SK-N-MC (cell line): ENCODE data around the gene TMBIM4.

Source experiments
- DNase-seq: peaks from one replicate; pipeline ENCODE4 v3.0.0-alpha.2; 2011; ENCODE audit warnings: low read depth, low spot score
- H3K27ac ChIP-seq: fragments of 200-600 bp; sonication (generic); 2 replicates; pipeline ENCODE4 v1.5.1; 2016; ENCODE audit warnings: mixed run types
- H3K36me3 ChIP-seq: fragments of 200-600 bp; sonication (generic); 2 replicates; pipeline ENCODE4 v1.6.1; 2017; ENCODE audit warnings: antibody characterized with exemption, low read length, mixed read lengths; ENCODE audit not compliant: insufficient read depth
- H3K4me3 ChIP-seq: fragments of 200-600 bp; sonication (generic); 2 replicates; pipeline ENCODE4 v1.5.1; 2016
- H3K9ac ChIP-seq: fragments of 200-600 bp; sonication (generic); 2 replicates; pipeline ENCODE4 v1.8.0; 2017; ENCODE audit warnings: mixed run types, mixed read lengths; ENCODE audit not compliant: insufficient read length
- H3K9me3 ChIP-seq: fragments of 200-600 bp; sonication (generic); 2 replicates; pipeline ENCODE4 v1.6.1; 2017; ENCODE audit warnings: low read depth, mild to moderate bottlenecking, antibody characterized with exemption, low read length, moderate library complexity, mixed read lengths
- EZH2 ChIP-seq: fragments of 200-600 bp; sonication (generic); IDR thresholded peaks from one replicate; pipeline ENCODE4 v1.6.1; 2017; ENCODE audit warnings: antibody characterized with exemption
- FOXP2 ChIP-seq: optimal IDR thresholded peaks from 2 replicates; pipeline ENCODE3; 2011; ENCODE audit warnings: mild to moderate bottlenecking, moderate library complexity; ENCODE audit not compliant: insufficient read depth; ENCODE audit errors: extremely low read length, control extremely low read depth
- POLR2AphosphoS5 ChIP-seq: IDR thresholded peaks from 2 replicates; pipeline ENCODE4 v1.6.1; 2012; ENCODE audit warnings: mild to moderate bottlenecking, low read depth, low read length, borderline replicate concordance

Gene TMBIM4

GRCh38 chr12:66108386-66108785 is 61.4 kb downstream of the TMBIM4 start:
- Histone ChIP-seq H3K9me3 (no peaks in the 10 kb centered on the region), H3K4me3 (peak overlapping the region; percentile 41)

GRCh38 chr12:66107451-66107915 is 62.3 kb downstream of the TMBIM4 start:
- Histone ChIP-seq H3K9ac (peak overlapping the region; percentile 52), H3K27ac (peak overlapping the region; percentile 35), H3K36me3 (no peaks in the 10 kb centered on the region), H3K4me3 (peak overlapping the region; percentile 58), H3K9me3 (no peaks in the 10 kb centered on the region)
- TF ChIP-seq POLR2AphosphoS5: no peak
- TF ChIP-seq EZH2: no peak
- TF ChIP-seq FOXP2: no peak
- peak; percentile 92 for DNase-seq

More at GRCh38 chr12:66108386-66108785, 61.4 kb downstream of the TMBIM4 start:
- no peak for DNase-seq
- Histone ChIP-seq H3K9ac (no peak overlapping the region), H3K27ac (peak overlapping the region; percentile 51), H3K36me3 (no peaks in the 10 kb centered on the region)
- no peak for TF ChIP-seq POLR2AphosphoS5
- no peak for TF ChIP-seq FOXP2
- TF ChIP-seq EZH2: no peak

GRCh38 chr12:66103016-66103913 is 66.5 kb downstream of the TMBIM4 start:
- H3K4me3 ChIP-seq: no peak overlapping the region
- H3K9me3 ChIP-seq: no peaks in the 10 kb centered on the region
- H3K36me3 ChIP-seq: no peaks in the 10 kb centered on the region
- DNase-seq: no peak
- H3K9ac ChIP-seq: no peak overlapping the region
- TF ChIP-seq FOXP2 (no peak), POLR2AphosphoS5 (no peak), EZH2 (no peak)
- H3K27ac ChIP-seq: no peak overlapping the region

- H3K4me3 ChIP-seq: peak overlapping the region; percentile 59
- DNase-seq: no peak
- TF ChIP-seq FOXP2 (no peak), POLR2AphosphoS5 (no peak; the same call in 1 of the 2 replicates), EZH2 (no peak)
- H3K27ac ChIP-seq: peak overlapping the region; percentile 68; the same call in 1 of the 2 replicates
- H3K9ac ChIP-seq: no peak overlapping the region
- no peaks in the 10 kb centered on the region for H3K9me3 ChIP-seq
- no peaks in the 10 kb centered on the region for H3K36me3 ChIP-seq
Observed at GRCh38 chr12:66092559-66093269, 77.1 kb downstream of the TMBIM4 start.

- Histone ChIP-seq H3K36me3 (no peaks in the 10 kb centered on the region), H3K9me3 (no peaks in the 10 kb centered on the region), H3K9ac (no peak overlapping the region), H3K4me3 (no peak overlapping the region), H3K27ac (no peak overlapping the region)
- TF ChIP-seq FOXP2: no peak
- no peak for TF ChIP-seq EZH2
- TF ChIP-seq POLR2AphosphoS5: no peak
- no peak for DNase-seq
Observed at GRCh38 chr12:66090157-66090556, 79.6 kb downstream of the TMBIM4 start.

GRCh38 chr12:66087365-66087943 is 82.3 kb downstream of the TMBIM4 start:
- TF ChIP-seq EZH2 (no peak), POLR2AphosphoS5 (no peak), FOXP2 (no peak)

GRCh38 chr12:66085998-66086397 is 83.8 kb downstream of the TMBIM4 start:
- Histone ChIP-seq H3K4me3 (no peak overlapping the region), H3K9me3 (peaks cover 4% of the 10 kb centered on the region; the same call in 1 of the 2 replicates), H3K9ac (no peak overlapping the region), H3K36me3 (no peaks in the 10 kb centered on the region), H3K27ac (no peak overlapping the region)
- TF ChIP-seq FOXP2 (no peak), EZH2 (no peak), POLR2AphosphoS5 (no peak)
- no peak for DNase-seq

More at GRCh38 chr12:66087365-66087943, 82.3 kb downstream of the TMBIM4 start:
- Histone ChIP-seq H3K9me3 (peaks cover 4% of the 10 kb centered on the region; the same call in 1 of the 2 replicates), H3K4me3 (0 out of 2 replicates have a peak overlapping the region, but pooled peaks have one; percentile 4), H3K27ac (no peak overlapping the region), H3K36me3 (no peaks in the 10 kb centered on the region), H3K9ac (peak overlapping the region; percentile 0)
- peak; percentile 82 for DNase-seq
